SH-SY5Y (cell line): Measurements from ENCODE around the gene ABCA6.

Source experiments
- GATA2 ChIP-seq: IDR thresholded peaks from 2 replicates; pipeline ENCODE4 v1.6.1; 2011; ENCODE audit warnings: mild to moderate bottlenecking, low read depth, low read length
- GATA3 ChIP-seq: IDR thresholded peaks from 2 replicates; pipeline ENCODE4 v1.6.1; 2011; ENCODE audit warnings: low read depth, mild to moderate bottlenecking, low read length, moderate library complexity

- TF ChIP-seq GATA3 (no peak), GATA2 (no peak)
Observed at GRCh38 chr17:69111794-69112193, 29.9 kb downstream of the ABCA6 start.
